B cell (primary cell): Measurements from ENCODE around the gene C17orf100. TPM values are rescaled to one million over a fixed set of nuclear protein-coding genes. Genes with fewer than 3 reads are reported as not detected.
A peak's percentile ranks its signal among the peaks of the same experiment; 100 is the strongest.
"Not testable (repeated sequence)": the region's sequence is repeated elsewhere in the genome, so short reads cannot be mapped to it uniquely, and the experiment has no call there.

Experiments used
- ATAC-seq: fragments of 200-7000 bp; cut with Tn5 transposase; one replicate; pipeline ENCODE4 v1.10.0; 2021; ENCODE audit warnings: low read depth, mild to moderate bottlenecking, moderate number of reproducible peaks, moderate library complexity
- CTCF ChIA-PET: fragments of 350-600 bp; sonication (Branson Sonifier 250); formaldehyde crosslinking; loops from one replicate; lab custom pipeline; 2021; ENCODE audit warnings: antibody characterized with exemption, inconsistent platforms; lab: Charles Lee
- POLR2A ChIA-PET: fragments of 350-600 bp; sonication (Branson Sonifier 250); formaldehyde crosslinking; loops from one replicate; lab custom pipeline; 2021; ENCODE audit warnings: antibody characterized with exemption; lab: Charles Lee
- DNase-seq: peaks from one replicate; pipeline ENCODE4 v3.0.0; 2013
- H2AFZ ChIP-seq: 2 replicates; pipeline ENCODE4 v1.6.1; 2012; ENCODE audit warnings: mild to moderate bottlenecking, low read depth, low read length; ENCODE audit not compliant: insufficient read depth, poor library complexity, severe bottlenecking
- H3K27ac ChIP-seq, 2 donors: 1 replicate in 1 of 2; 2 replicates in 1 of 2; pipeline ENCODE4 v1.5.1; 2012 to 2013; ENCODE audit warnings: low read length in 2 of 2, mild to moderate bottlenecking in 2 of 2, moderate library complexity in 1 of 2
- H3K27me3 ChIP-seq, 4 experiments: fragments of 200-600 bp in 1 of 4; sonication (generic) in 1 of 4; replicated peaks in 1 of 4; 1 replicate in 2 of 4; 2 replicates in 2 of 4; pipeline versions ENCODE4 v1.6.1 to v1.7.0; 2013 to 2016; ENCODE audit warnings: low read length in 3 of 4, mild to moderate bottlenecking in 2 of 4, mixed read lengths in 1 of 4, moderate library complexity in 1 of 4; ENCODE audit not compliant: insufficient read depth in 4 of 4, control insufficient read depth in 3 of 4; ENCODE audit errors: control extremely low read depth in 1 of 4
- H3K36me3 ChIP-seq, 2 experiments: replicated peaks in 1 of 2; 1 replicate in 1 of 2; 2 replicates in 1 of 2; pipeline versions ENCODE4 v1.6.1 to v1.7.1; 2013; ENCODE audit warnings: low read length in 1 of 2; ENCODE audit not compliant: insufficient read depth in 2 of 2, control insufficient read depth in 1 of 2; ENCODE audit errors: control extremely low read depth in 1 of 2, extremely low read depth in 1 of 2
- H3K4me1 ChIP-seq, 2 donors: fragments of 200-600 bp in 1 of 2; sonication (generic) in 1 of 2; 1 replicate in 1 of 2; 2 replicates in 1 of 2; pipeline versions ENCODE4 v1.5.1 to v1.6.1; 2013 to 2017; ENCODE audit warnings: low read length in 2 of 2; ENCODE audit not compliant: control insufficient read depth in 2 of 2, insufficient read depth in 2 of 2
- H3K4me2 ChIP-seq: replicated peaks from 2 replicates; pipeline ENCODE3; 2012; ENCODE audit warnings: mild to moderate bottlenecking, low read depth, low read length; ENCODE audit not compliant: poor library complexity, severe bottlenecking
- H3K4me3 ChIP-seq, 5 experiments: fragments of 200-600 bp in 1 of 5; sonication (generic) in 1 of 5; 1 replicate in 3 of 5; 2 replicates in 2 of 5; pipeline versions ENCODE4 v1.5.1 to v1.7.0; 2011 to 2016; ENCODE audit warnings: low read length in 4 of 5, mild to moderate bottlenecking in 4 of 5, low read depth in 2 of 5, control low read depth in 1 of 5, moderate library complexity in 1 of 5; ENCODE audit not compliant: insufficient read depth in 1 of 5; ENCODE audit errors: control extremely low read depth in 1 of 5, extremely low read depth in 1 of 5
- H3K79me2 ChIP-seq: fragments of 200-600 bp; sonication (generic); one replicate; pipeline ENCODE4 v1.6.0; 2016; ENCODE audit warnings: low read length; ENCODE audit not compliant: control insufficient read depth, insufficient read depth
- H3K9ac ChIP-seq: fragments of 200-600 bp; sonication (generic); 2 replicates; pipeline ENCODE4 v1.6.1; 2017; ENCODE audit warnings: mild to moderate bottlenecking, low read length, moderate library complexity
- H3K9me3 ChIP-seq, 3 donors: one replicate each; pipeline versions ENCODE4 v1.6.1 to v1.7.1; 2013; ENCODE audit warnings: low read length in 2 of 3; ENCODE audit not compliant: control insufficient read depth in 2 of 3, insufficient read depth in 1 of 3; ENCODE audit errors: control extremely low read depth in 1 of 3
- H4K20me1 ChIP-seq: 2 replicates; pipeline ENCODE4 v1.6.0; 2012; ENCODE audit warnings: mild to moderate bottlenecking, low read length; ENCODE audit not compliant: insufficient read depth, control insufficient read depth, poor library complexity, severe bottlenecking
- H3K27ac Mint-ChIP-seq: one replicate; pipeline ENCODE4 v1.8.0; 2021; ENCODE audit warnings: mixed read lengths
- H3K27me3 Mint-ChIP-seq: one replicate; pipeline ENCODE4 v1.8.0; 2021; ENCODE audit warnings: mixed read lengths
- H3K4me1 Mint-ChIP-seq: one replicate; pipeline ENCODE4 v1.8.0; 2021; ENCODE audit warnings: mixed read lengths
- H3K4me3 Mint-ChIP-seq: one replicate; pipeline ENCODE4 v1.8.0; 2021; ENCODE audit warnings: mixed read lengths
- H3K9me3 Mint-ChIP-seq: one replicate; pipeline ENCODE4 v1.8.0; 2022; ENCODE audit warnings: mixed read lengths; ENCODE audit not compliant: insufficient read depth
- EZH2 ChIP-seq: IDR thresholded peaks from 2 replicates; pipeline ENCODE4 v1.6.1; 2012; ENCODE audit warnings: borderline replicate concordance, low read depth, mild to moderate bottlenecking, moderate library complexity, low read length; ENCODE audit not compliant: insufficient read depth, poor library complexity, severe bottlenecking
- WGBS: methylation state at CpG from one replicate; pipeline ENCODE4 v1.1.5; 2013; ENCODE audit warnings: missing lambda C conversion rate; ENCODE audit not compliant: insufficient coverage; 5-methylcytosine and 5-hydroxymethylcytosine counted together
- intact Hi-C: fragments of 100-400 bp; cut with micrococcal nuclease; formaldehyde crosslinking; loops from one replicate; pipeline ENCODE4 v1.10.0; 2022
- polyA plus RNA-seq: library from polyadenylated mRNA; depleted of rRNA; stranded (reverse); fragments of >200 nt; gene quantifications from 2 replicates; pipeline ENCODE4 v1.2.3, GENCODE V29; 2012
- total RNA-seq, 2 donors: library from RNA; stranded (reverse); fragments of 120-200 nt in 1 of 2; gene quantifications; 1 replicate in 1 of 2; 2 replicates in 1 of 2; pipeline versions ENCODE4 v1.2.3 to v1.2.4, GENCODE V29; 2013 to 2022
- TF ChIP-seq, protein P1 (sequence below): fragments of 200-600 bp; IDR thresholded peaks from one replicate; pipeline ENCODE4 v1.8.0; 2022; ENCODE audit warnings: antibody characterized with exemption, mild to moderate bottlenecking

The C17orf100 gene
- total and polyA plus RNA-seq, 2 donors (not counting 1 experiment from before 2014, with no cell fraction given): 3.7 to 11.6 TPM

DNA sequence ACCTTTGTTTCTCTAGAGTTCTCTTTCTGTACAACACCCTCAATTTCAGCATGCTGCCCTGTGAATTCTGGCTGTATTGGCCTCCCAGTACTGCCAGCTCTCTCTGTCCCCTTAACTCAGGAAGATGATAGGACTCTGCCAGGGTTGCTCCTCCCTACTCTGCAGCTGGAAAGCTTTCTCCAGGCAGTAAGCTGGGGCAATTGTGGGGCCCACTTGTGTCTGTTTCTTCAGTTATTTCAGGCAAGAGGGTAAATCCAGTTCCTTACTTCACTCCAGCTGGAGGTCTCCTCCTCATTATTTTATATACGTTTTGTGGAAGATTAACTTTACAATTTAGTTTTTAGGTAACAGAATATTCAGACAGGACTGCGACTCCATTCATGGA, 9.9 kb downstream of the C17orf100 start:
- intact Hi-C loops: no loop called here
- H3K4me3 Mint-ChIP-seq: peak overlapping the region; percentile 73

DNA sequence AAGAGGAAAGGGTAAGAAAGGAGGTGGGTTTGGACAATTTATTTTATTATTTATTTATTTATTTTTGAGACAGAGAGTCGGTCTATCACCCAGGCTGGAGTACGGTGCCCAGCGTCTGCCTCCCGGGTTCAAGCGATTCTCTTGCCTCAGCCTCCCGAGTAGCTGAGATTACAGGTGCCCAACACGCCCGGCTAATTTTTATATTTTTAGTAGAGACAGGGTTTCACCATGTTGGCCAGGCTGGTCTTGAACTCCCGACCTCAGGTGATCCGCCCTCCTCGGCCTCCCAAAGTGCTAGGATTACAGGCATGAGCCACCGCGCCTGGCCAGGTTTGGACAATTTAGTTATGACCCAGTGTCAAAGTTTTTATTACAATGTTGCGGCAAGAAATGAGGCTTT, 11.6 kb downstream of the C17orf100 start:
- peaks cover 34 to 54% of the 10 kb centered on the region in 2 donors for H3K4me1 ChIP-seq
- H3K4me2 ChIP-seq, intact Hi-C loops, H3K4me3 Mint-ChIP-seq, H3K9me3 ChIP-seq, DNase-seq, H3K27ac ChIP-seq, POLR2A ChIA-PET, H4K20me1 ChIP-seq, ATAC-seq, H3K27me3 ChIP-seq, H3K27me3 Mint-ChIP-seq, H3K9ac ChIP-seq, H2AFZ ChIP-seq, H3K27ac Mint-ChIP-seq, H3K4me3 ChIP-seq, H3K9me3 Mint-ChIP-seq: not testable (repeated sequence)
- WGBS: 97% methylated on average over 14 of the region's 14 CpGs
- CTCF ChIA-PET: interaction anchor here (1.1 kb wide), 1 partner anchor 248 kb away, joined by 4 read pairs; no protein-coding TSS in a partner anchor
- H3K4me1 Mint-ChIP-seq: peaks cover 57% of the 10 kb centered on the region
- H3K79me2 ChIP-seq: peaks cover 38% of the 10 kb centered on the region
- peaks cover 0 to 11% of the 10 kb centered on the region in 2 experiments for H3K36me3 ChIP-seq

More for the DNA sequence above, 9.9 kb downstream of the C17orf100 start:
- TF ChIP-seq, protein P1, sequence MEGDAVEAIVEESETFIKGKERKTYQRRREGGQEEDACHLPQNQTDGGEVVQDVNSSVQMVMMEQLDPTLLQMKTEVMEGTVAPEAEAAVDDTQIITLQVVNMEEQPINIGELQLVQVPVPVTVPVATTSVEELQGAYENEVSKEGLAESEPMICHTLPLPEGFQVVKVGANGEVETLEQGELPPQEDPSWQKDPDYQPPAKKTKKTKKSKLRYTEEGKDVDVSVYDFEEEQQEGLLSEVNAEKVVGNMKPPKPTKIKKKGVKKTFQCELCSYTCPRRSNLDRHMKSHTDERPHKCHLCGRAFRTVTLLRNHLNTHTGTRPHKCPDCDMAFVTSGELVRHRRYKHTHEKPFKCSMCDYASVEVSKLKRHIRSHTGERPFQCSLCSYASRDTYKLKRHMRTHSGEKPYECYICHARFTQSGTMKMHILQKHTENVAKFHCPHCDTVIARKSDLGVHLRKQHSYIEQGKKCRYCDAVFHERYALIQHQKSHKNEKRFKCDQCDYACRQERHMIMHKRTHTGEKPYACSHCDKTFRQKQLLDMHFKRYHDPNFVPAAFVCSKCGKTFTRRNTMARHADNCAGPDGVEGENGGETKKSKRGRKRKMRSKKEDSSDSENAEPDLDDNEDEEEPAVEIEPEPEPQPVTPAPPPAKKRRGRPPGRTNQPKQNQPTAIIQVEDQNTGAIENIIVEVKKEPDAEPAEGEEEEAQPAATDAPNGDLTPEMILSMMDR: no peak
- TF ChIP-seq EZH2: no peak
- ATAC-seq (no peak), DNase-seq (no peak)
- peak overlapping the region; percentile 43 for H3K9ac ChIP-seq
- ChIA-PET CTCF (interaction anchor here (0.5 to 2.0 kb wide), 5 partner anchors 8 to 1073 kb away, joined by 3 to 7 read pairs (median 5); partner anchors contain the start of genes C17orf100 and MED31), POLR2A (interaction anchor here (0.9 to 3.3 kb wide), 2 partner anchors 11 to 21 kb away, joined by 3 to 17 read pairs; partner anchors contain the start of genes C17orf100, KIAA0753, MED31 and TXNDC17)
- Mint-ChIP-seq H3K9me3 (no peaks in the 10 kb centered on the region), H3K4me1 (peaks cover 59% of the 10 kb centered on the region), H3K27ac (peak overlapping the region; percentile 84), H3K27me3 (no peaks in the 10 kb centered on the region)
- no peak overlapping the region for H3K27ac ChIP-seq
- peak overlapping the region; percentile 26 for H2AFZ ChIP-seq
- H3K9me3 ChIP-seq: peaks cover 0 to 4% (median 0%) of the 10 kb centered on the region in 3 donors
- H3K4me2 ChIP-seq: peak overlapping the region; percentile 78
- peaks cover 41 to 64% of the 10 kb centered on the region in 2 donors for H3K4me1 ChIP-seq
- H3K79me2 ChIP-seq: peaks cover 33% of the 10 kb centered on the region
- peaks cover 0 to 11% of the 10 kb centered on the region in 2 experiments for H3K36me3 ChIP-seq
- peak overlapping the region in 4 of 5 experiments; percentile 18 to 54 (median 40) for H3K4me3 ChIP-seq
- no peaks in the 10 kb centered on the region for H3K27me3 ChIP-seq
- H4K20me1 ChIP-seq: peaks cover 4% of the 10 kb centered on the region
- no CpG with 5 or more reads among the region's 2 CpGs for WGBS
